Brain microvascular endothelial cell (primary cell): ENCODE data around the gene MAML3.

Experiments
- DNase-seq: peaks from one replicate; pipeline ENCODE4 v3.0.0-alpha.2; 2020
- H3K27ac ChIP-seq: fragments of 250-450 bp; sonication (Bioruptor Pico); 2 replicates; pipeline ENCODE4 v1.5.1; 2020; ENCODE audit warnings: mild to moderate bottlenecking, moderate library complexity
- H3K27me3 ChIP-seq: fragments of 250-450 bp; sonication (Bioruptor Pico); replicated peaks from 2 replicates; pipeline ENCODE4 v1.5.1; 2020; ENCODE audit warnings: mild to moderate bottlenecking
- H3K36me3 ChIP-seq: fragments of 250-450 bp; sonication (Bioruptor Pico); replicated peaks from 2 replicates; pipeline ENCODE4 v1.5.1; 2020; ENCODE audit warnings: mild to moderate bottlenecking
- H3K4me3 ChIP-seq: 2 replicates; pipeline ENCODE4 v1.5.1; 2011; ENCODE audit warnings: low read depth, mild to moderate bottlenecking, control low read depth, low read length, moderate library complexity
- in situ Hi-C: cut with HindIII; loops from 2 replicates; pipeline ENCODE4 v1.10.0; 2017; ENCODE audit warnings: low sequenced_read_pairs, low pct_ligation_motif_present
- TF ChIP-seq, protein P1 (sequence below): IDR thresholded peaks from 2 replicates; pipeline ENCODE4 v1.5.1; 2011; ENCODE audit warnings: low read depth, mild to moderate bottlenecking, moderate library complexity, low read length, control low read depth, inconsistent platforms; ENCODE audit errors: missing control alignments

Gene MAML3

DNA sequence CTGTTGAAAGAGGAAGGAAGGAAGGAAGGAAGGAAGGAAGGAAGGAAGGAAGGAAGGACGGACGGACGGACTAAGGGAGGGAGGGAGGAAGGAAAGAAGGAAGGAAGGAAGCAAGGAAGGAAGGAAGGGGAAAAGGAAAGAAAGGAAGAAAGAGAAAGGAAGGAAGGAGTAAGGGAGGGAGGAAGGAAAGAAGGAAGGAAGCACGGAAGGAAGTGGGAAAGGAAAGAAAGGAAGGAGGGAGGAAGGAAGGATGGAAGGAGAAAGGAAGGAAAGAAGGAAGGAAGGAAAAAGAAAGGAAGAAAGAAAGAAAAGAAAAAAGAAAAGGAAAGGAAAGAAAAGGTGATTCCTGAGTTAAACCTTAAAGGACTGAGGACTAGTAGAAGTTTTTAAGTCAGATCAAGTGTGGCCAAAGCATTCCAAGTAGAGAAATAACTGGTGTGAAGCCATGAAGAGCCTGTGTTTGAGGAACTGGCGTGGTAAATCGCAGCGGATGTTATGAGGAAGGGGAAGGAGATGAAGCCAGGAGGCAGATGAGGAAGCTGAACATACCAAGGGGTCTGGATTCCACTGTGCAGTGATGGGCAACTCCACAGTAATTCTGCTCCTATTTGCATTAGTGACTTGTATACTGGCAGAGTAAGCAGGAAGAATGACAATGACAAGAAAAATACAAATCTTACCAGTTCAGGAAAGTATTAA lies 324.9 kb downstream of the MAML3 start:
- Histone ChIP-seq H3K27me3 (no peaks in the 10 kb centered on the region), H3K36me3 (no peaks in the 10 kb centered on the region), H3K27ac (no peak overlapping the region), H3K4me3 (no peak overlapping the region)
- DNase-seq: no peak
- TF ChIP-seq, protein P1, sequence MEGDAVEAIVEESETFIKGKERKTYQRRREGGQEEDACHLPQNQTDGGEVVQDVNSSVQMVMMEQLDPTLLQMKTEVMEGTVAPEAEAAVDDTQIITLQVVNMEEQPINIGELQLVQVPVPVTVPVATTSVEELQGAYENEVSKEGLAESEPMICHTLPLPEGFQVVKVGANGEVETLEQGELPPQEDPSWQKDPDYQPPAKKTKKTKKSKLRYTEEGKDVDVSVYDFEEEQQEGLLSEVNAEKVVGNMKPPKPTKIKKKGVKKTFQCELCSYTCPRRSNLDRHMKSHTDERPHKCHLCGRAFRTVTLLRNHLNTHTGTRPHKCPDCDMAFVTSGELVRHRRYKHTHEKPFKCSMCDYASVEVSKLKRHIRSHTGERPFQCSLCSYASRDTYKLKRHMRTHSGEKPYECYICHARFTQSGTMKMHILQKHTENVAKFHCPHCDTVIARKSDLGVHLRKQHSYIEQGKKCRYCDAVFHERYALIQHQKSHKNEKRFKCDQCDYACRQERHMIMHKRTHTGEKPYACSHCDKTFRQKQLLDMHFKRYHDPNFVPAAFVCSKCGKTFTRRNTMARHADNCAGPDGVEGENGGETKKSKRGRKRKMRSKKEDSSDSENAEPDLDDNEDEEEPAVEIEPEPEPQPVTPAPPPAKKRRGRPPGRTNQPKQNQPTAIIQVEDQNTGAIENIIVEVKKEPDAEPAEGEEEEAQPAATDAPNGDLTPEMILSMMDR: no peak
- in situ Hi-C loops: no loop called here

DNA sequence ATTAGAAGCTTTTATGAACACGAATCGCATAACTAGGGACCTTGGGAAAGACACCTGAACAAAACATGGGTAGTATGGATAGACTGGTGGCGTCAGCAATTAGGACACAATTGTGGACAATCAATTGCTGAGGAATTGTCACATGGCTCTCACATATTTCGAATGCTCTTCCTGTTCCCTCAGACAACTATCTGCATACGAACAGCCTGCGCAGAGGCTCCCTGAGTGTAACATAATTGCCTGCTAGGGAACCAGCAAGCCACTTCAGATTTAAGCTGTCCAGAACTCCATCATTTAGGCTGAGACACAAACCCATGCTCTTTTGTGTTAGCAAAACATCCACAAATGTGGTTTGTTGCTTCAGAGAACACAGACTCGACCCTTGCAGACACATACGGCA lies 327.6 kb downstream of the MAML3 start:
- Histone ChIP-seq H3K27me3 (no peaks in the 10 kb centered on the region), H3K36me3 (no peaks in the 10 kb centered on the region), H3K4me3 (no peak overlapping the region), H3K27ac (no peak overlapping the region)
- TF ChIP-seq, protein P1: no peak
- DNase-seq: no peak
- in situ Hi-C loops: no loop called here

DNA sequence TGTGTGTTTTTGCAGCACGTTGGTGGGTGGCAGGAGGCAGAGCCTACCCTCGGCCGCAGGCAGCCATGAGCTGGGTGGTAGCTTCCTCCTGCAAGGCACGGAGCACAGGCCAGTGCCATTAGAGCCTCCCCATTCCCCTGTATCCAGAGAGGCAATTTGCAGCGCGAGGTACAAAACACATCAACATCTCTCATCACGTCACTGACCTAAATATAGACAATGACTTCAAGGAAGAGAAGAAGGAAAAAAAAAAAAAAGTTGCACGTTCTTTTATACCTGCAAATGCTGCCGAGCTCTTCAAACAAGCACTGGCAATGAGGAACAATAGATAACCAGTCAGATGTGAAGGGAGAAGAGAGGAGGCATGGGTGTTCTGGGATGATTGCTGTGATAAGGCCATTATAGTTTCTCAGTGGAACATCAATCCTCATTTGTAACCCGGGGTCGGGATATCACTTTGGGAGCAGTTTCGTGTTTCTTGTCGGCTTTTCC lies 328.4 kb downstream of the MAML3 start:
- in situ Hi-C loops: no loop called here
- Histone ChIP-seq H3K27me3 (no peaks in the 10 kb centered on the region), H3K4me3 (no peak overlapping the region), H3K27ac (no peak overlapping the region), H3K36me3 (no peaks in the 10 kb centered on the region)
- TF ChIP-seq, protein P1: no peak
- DNase-seq: no peak

DNA sequence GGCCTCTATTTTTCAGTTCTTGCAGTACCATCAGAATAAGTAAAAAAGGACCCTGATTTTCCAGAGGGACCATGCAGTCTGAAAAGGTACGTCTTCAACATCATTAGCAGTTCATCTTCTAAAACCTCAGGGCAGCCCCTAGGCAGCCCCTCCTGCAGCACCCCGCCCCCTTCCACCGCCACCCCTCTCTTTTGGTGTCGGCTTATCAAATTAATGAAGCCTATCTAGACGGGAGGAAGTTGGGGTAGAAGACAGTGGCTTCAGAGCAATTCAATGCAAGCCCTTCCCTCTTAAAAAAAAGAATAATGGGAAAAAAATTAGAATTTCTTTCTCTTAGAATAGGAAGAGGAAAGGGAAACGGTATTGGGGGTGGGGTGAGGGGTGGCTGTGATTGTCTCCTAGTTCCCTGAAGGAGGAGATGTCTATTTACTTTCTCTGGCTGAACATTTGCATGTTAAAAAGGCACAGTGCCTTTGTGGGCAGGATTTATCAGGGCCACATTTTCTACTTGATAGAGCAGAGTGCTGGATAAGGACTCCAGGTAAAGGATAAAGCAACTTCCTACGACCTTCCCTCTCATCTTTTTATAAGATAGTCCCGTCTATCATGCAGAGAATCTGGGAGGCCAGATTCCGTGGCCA lies 329.0 kb downstream of the MAML3 start:
- TF ChIP-seq, protein P1: no peak
- H3K27ac ChIP-seq: no peak overlapping the region
- in situ Hi-C loops: no loop called here
- no peak overlapping the region for H3K4me3 ChIP-seq
- H3K36me3 ChIP-seq: no peaks in the 10 kb centered on the region
- H3K27me3 ChIP-seq: no peaks in the 10 kb centered on the region
- DNase-seq: no peak

DNA sequence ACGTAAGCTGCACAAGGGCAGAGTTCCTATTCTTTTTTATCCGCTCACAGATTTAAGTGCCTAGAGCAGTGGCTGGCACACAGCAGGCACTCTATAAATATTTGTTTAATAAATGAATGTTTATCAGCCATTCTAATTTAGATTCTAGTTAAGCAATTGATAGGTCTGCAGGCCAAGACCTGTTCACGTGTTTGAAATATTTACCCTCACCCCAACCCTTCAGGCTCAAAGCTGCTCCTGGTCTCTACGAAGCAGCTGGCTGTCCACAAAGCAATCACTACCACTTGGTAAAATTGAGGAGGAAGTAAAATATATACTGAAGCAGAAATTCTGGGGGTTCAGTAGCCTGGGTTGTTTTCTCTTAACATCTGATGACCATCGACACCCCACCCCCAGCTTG lies 330.2 kb downstream of the MAML3 start:
- TF ChIP-seq, protein P1: no peak
- Histone ChIP-seq H3K36me3 (no peaks in the 10 kb centered on the region), H3K27me3 (no peaks in the 10 kb centered on the region), H3K4me3 (no peak overlapping the region), H3K27ac (no peak overlapping the region)
- in situ Hi-C loops: no loop called here
- no peak for DNase-seq

DNA sequence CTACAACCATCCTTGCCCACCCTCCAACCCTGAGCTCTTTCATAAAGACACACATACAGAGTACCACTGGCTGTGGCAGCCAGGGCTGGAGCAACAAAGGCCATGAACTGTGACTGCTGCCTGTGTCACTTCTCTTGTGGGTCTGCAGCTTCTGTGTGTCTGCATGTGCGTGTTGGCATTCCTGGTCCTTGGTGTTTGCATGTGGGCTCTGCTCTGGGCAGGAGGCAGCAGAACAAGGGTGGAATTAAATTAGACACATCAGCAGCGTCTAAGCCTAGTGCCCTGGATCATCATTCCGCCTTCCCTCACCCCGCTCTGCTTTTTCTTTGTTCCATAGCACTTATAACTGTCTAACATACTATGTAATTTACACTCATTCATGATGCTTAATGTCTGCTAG lies 330.6 kb downstream of the MAML3 start:
- no peak for DNase-seq
- no peaks in the 10 kb centered on the region for H3K27me3 ChIP-seq
- no peak overlapping the region for H3K27ac ChIP-seq
- TF ChIP-seq, protein P1: no peak
- no peaks in the 10 kb centered on the region for H3K36me3 ChIP-seq
- in situ Hi-C loops: no loop called here
- H3K4me3 ChIP-seq: no peak overlapping the region
